Calu3 (cell line): ENCODE data around the gene ZC3HAV1. TPM values are rescaled to one million over a fixed set of nuclear protein-coding genes. Genes with fewer than 3 reads are reported as not detected.

Experiments used
- BruUV-seq: library from RNA; stranded (reverse); fragments of 400-500 nt; replicated peaks from 2 replicates; lab custom pipeline; 2021; lab: Mats Ljungman, UMichigan
- CTCF ChIA-PET: fragments of 300-600 bp; sonication (Branson Sonifier 250); formaldehyde crosslinking; loops from one replicate; lab custom pipeline; 2022; ENCODE audit warnings: antibody characterized with exemption; lab: Charles Lee
- DNase-seq: peaks from one replicate; pipeline ENCODE4 v3.0.0; 2022
- H3K27ac Mint-ChIP-seq: one replicate; pipeline ENCODE4 v1.8.0; 2022; ENCODE audit warnings: mixed read lengths; ENCODE audit not compliant: unreplicated experiment
- H3K27me3 Mint-ChIP-seq: one replicate; pipeline ENCODE4 v1.8.0; 2022; ENCODE audit warnings: mixed read lengths; ENCODE audit not compliant: unreplicated experiment
- H3K36me3 Mint-ChIP-seq: one replicate; pipeline ENCODE4 v1.8.0; 2022; ENCODE audit warnings: mild to moderate bottlenecking, moderate library complexity, mixed read lengths; ENCODE audit not compliant: insufficient read depth, unreplicated experiment
- H3K4me1 Mint-ChIP-seq: one replicate; pipeline ENCODE4 v1.8.0; 2022; ENCODE audit warnings: mild to moderate bottlenecking, low read depth, mixed read lengths; ENCODE audit not compliant: unreplicated experiment
- H3K4me3 Mint-ChIP-seq: one replicate; pipeline ENCODE4 v1.8.0; 2022; ENCODE audit warnings: mild to moderate bottlenecking, low read depth, moderate library complexity, mixed read lengths; ENCODE audit not compliant: unreplicated experiment
- H3K9me3 Mint-ChIP-seq: one replicate; pipeline ENCODE4 v1.8.0; 2022; ENCODE audit warnings: low read depth, mixed read lengths; ENCODE audit not compliant: unreplicated experiment
- intact Hi-C: fragments of 100-400 bp; cut with micrococcal nuclease; formaldehyde crosslinking; loops from one replicate; pipeline ENCODE4 v1.10.0; 2022; ENCODE audit not compliant: unreplicated experiment
- total RNA-seq: library from RNA; stranded (reverse); gene quantifications from 2 replicates; pipeline ENCODE4 v1.2.3, GENCODE V29; 2022
- TF ChIP-seq, protein P1 (sequence below): fragments of 200-600 bp; IDR thresholded peaks from one replicate; pipeline ENCODE4 v1.8.0; 2022; ENCODE audit warnings: antibody characterized with exemption; ENCODE audit not compliant: unreplicated experiment

ZC3HAV1 gene
- total RNA-seq, 1 experiment from 2014 or later, result 63.4 TPM

DNA sequence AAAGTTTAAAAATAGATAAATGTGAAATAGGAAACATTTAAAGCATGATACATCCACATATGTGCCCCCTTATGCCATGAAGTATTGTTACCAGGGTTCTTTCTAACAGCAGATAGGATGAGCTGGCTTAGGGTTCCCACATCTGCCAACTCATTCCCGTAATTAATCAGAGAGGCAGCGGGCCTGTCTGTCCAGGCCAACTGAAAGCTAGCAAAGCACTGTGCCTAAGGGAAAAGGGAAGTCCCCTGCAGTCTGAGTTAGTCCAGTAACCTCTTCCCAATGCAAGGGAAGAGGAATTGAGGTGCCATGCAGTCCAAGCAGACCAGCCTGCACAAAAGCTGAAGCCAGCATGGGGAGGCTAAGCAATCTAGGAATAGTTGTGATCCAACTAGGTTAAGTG lies 55.4 kb downstream of the ZC3HAV1 start:
- CTCF ChIA-PET, result no interaction called here
- no peak overlapping the region for H3K27ac Mint-ChIP-seq
- H3K4me1 Mint-ChIP-seq, result no peaks in the 10 kb centered on the region
- DNase-seq, result no peak
- TF ChIP-seq, protein P1, sequence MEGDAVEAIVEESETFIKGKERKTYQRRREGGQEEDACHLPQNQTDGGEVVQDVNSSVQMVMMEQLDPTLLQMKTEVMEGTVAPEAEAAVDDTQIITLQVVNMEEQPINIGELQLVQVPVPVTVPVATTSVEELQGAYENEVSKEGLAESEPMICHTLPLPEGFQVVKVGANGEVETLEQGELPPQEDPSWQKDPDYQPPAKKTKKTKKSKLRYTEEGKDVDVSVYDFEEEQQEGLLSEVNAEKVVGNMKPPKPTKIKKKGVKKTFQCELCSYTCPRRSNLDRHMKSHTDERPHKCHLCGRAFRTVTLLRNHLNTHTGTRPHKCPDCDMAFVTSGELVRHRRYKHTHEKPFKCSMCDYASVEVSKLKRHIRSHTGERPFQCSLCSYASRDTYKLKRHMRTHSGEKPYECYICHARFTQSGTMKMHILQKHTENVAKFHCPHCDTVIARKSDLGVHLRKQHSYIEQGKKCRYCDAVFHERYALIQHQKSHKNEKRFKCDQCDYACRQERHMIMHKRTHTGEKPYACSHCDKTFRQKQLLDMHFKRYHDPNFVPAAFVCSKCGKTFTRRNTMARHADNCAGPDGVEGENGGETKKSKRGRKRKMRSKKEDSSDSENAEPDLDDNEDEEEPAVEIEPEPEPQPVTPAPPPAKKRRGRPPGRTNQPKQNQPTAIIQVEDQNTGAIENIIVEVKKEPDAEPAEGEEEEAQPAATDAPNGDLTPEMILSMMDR, result no peak
- no peaks in the 10 kb centered on the region for H3K9me3 Mint-ChIP-seq
- peaks cover 32% of the 10 kb centered on the region for H3K36me3 Mint-ChIP-seq
- intact Hi-C loops, result no loop called here
- no peaks in the 10 kb centered on the region for H3K27me3 Mint-ChIP-seq
- H3K4me3 Mint-ChIP-seq, result no peak overlapping the region
- BruUV-seq, result no TSS peak

DNA sequence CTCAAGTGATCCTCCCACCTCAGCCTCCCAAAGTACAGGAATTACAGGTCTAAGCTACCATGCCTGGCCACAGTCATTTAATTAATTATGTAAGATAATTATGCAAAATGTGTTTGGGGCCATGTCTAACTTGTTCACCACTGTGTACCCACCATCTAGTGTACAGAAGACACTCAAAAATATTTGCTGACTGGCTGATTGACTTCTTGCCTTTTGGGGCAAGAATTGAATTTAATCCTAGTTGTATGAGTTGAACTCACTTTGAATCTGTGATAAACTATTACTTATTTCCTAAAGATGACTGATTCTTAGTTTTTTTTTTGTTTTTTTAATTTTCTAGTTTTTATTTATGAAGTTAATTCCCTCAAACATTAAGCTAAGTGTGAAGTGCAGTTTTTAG lies 57.9 kb downstream of the ZC3HAV1 start:
- Mint-ChIP-seq H3K27me3 (no peaks in the 10 kb centered on the region), H3K9me3 (no peaks in the 10 kb centered on the region), H3K4me3 (no peak overlapping the region), H3K27ac (no peak overlapping the region), H3K36me3 (peaks cover 35% of the 10 kb centered on the region), H3K4me1 (no peaks in the 10 kb centered on the region)
- TF ChIP-seq, protein P1, result no peak
- CTCF ChIA-PET, result interaction anchor here (0.6 kb wide), 1 partner anchor 638 kb away, joined by 3 read pairs; no protein-coding TSS in a partner anchor
- BruUV-seq, result no TSS peak
- intact Hi-C loops, result no loop called here
- DNase-seq, result no peak

DNA sequence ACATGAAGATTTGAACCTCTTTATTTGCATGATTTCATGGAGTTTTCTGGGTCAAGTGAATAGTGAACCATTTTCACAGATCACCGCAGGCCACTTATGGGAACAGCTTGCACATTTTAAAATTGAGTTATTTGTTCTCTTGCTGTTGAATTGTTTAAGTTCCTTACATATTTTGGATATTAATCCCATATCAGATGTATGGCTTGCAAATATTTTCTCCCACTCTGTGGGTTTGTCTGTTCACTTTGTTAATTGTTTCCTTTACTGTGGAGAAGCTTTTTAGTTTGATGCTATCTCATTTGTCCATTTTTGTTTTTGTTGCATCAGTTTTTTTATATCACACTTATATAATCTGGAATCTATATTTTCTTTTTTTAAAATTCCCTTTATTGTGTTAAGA lies 59.6 kb downstream of the ZC3HAV1 start:
- Mint-ChIP-seq H3K27me3 (no peaks in the 10 kb centered on the region), H3K27ac (no peak overlapping the region), H3K9me3 (no peaks in the 10 kb centered on the region), H3K4me1 (no peaks in the 10 kb centered on the region), H3K36me3 (peaks cover 47% of the 10 kb centered on the region), H3K4me3 (no peak overlapping the region)
- intact Hi-C loops, result no loop called here
- no peak for DNase-seq
- BruUV-seq, result no TSS peak
- TF ChIP-seq, protein P1, result no peak
- CTCF ChIA-PET, result no interaction called here

DNA sequence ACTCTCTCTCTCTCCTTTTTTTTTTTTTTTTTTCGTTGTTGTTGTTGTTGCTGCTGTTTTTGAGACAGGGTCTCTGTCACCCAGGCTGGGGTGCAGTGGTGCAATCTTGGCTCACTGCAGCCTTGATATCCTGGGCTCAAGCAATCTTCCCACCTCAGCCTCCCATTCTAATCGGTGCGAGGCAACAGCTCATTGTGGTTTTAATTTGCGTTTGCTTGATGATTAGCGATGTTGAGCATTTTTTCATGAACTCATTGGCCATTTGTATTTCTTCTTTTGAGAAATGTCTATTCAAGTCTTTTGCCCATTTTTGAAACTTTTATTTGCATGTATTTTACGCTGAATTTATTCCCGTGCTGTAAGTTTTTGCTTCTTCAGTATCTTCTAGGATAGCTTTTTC lies 60.4 kb downstream of the ZC3HAV1 start:
- Mint-ChIP-seq H3K4me3 (no peak overlapping the region), H3K27ac (no peak overlapping the region), H3K4me1 (peaks cover 8% of the 10 kb centered on the region), H3K36me3 (peaks cover 40% of the 10 kb centered on the region), H3K27me3 (no peaks in the 10 kb centered on the region), H3K9me3 (no peaks in the 10 kb centered on the region)
- no peak for DNase-seq
- CTCF ChIA-PET, result no interaction called here
- TF ChIP-seq, protein P1, result no peak
- BruUV-seq, result no TSS peak
- intact Hi-C loops, result no loop called here
